ENCODE results near the gene PCBP3.

GRCh38 chr21:45827302-45827692 is 183.8 kb downstream of the PCBP3 start:
- TF ChIP-seq POLR2A (IDR thresholded peaks at IDR 0.05), result no peak
- TF ChIP-seq CTCF (IDR thresholded peaks at IDR 0.05), result no peak
- TF ChIP-seq POLR2AphosphoS5 (IDR thresholded peaks at IDR 0.05), result no peak
